ENCODE measurements around the gene ACSS1.

DNA sequence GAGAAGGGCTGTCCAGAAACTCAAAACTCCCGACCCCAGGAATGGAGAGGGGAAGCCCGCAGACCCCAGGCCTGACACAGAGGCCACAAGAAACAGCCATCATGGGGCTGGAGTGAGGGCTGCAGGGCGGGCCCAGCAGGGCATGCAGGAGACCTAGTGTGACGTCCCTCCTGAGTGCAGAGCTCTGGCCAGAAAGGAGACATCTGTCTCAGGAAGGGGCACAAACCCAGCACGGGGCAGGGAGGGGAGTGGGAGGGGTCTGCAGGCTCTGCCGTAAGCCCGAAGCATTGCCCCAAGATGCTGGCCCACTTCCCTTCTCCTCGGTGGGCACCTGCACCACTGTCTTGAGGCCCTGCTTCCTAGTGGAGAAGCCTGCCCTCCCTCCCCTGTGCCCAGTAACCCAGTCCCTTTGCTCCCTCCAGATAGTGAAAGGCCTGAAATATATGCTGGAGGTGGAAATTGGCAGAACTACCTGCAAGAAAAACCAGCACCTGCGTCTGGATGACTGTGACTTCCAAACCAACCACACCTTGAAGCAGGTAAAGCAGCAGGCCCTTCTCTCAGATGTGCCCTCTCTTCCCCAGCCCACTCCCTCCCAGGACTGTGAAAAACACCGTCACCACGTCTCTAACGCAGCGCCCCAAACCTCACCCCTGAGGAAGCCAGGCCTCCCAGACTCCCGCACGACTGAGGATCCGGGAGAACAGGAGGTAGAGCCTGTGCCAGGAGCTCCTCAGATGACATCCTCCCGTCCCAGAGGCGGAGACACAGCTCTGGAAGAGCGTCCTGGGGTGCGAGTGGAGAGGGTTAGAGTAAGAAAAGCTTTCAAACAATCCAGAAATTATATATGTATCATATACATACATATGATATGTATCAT lies 99.2 kb downstream of the ACSS1 start:
- no peak for TF ChIP-seq CREB1 (CRISPR knock-in tag; IDR thresholded peaks at IDR 0.05; ENCODE audit: low read depth)
- TF ChIP-seq CTCF (conservative IDR thresholded peaks at IDR 0.05; ENCODE audit: low read depth in 2 of 2), result no peak
- no peak for TF ChIP-seq EZH2 (IDR thresholded peaks at IDR 0.05; ENCODE audit: low read depth, unreplicated experiment)
- TF ChIP-seq EZH2phosphoT487 (IDR thresholded peaks at IDR 0.05; ENCODE audit: unreplicated experiment), result no peak
